Stimulated activated CD4-positive, alpha-beta T cell treated with anti-CD3 and anti-CD28 coated beads, Interleukin-12 subunit alpha, Interleukin-12 subunit beta, amount 100 ng/mL, for 4 hours (primary cell): Measurements from ENCODE around the gene ZNF492.
"Not testable (repeated sequence)": the region's sequence is repeated elsewhere in the genome, so short reads cannot be mapped to it uniquely, and the experiment has no call there.

Source experiments
- DNase-seq: peaks from one replicate; pipeline ENCODE4 v3.0.0-alpha.2; 2020

Gene ZNF492

DNA sequence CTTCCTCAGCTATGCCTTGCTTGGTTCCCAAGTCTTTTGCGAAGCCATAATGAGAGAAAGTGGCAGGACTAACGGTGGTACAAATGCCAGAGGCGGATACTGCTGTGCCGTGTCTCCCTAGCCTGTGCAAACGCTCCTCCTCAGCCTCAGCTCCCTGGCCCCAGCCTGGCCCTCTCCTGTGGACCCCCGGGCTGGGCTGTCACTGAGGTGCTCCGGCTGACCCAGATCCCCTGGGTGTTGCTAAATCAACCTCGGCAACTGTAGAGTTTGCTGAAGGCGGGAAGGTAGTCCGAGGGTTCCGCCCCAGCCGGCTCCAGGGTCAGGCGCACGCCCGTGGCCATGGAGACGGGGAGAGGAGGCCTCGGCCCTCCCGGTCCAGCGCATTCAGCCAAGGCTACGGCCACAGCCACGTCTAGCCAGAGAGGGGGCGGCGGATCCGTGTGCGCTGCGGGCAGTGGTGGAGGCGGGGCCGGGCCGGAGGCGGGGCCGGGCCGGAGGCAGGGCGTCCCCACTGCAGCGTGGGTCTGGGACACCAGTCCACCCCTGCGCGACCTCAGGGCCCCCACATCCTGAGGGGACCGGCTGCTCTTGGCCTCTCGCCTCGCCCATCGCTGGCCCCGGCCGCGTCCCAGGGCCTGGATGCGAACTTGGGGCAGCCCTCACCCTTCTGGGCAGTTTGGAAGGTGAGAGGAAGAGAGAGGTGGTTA, 16.4 kb upstream of the ZNF492 start:
- no peak for DNase-seq

- no peak for DNase-seq
Measured at GRCh38 chr19:22619371-22619770, 14.8 kb upstream of the ZNF492 start.

DNA sequence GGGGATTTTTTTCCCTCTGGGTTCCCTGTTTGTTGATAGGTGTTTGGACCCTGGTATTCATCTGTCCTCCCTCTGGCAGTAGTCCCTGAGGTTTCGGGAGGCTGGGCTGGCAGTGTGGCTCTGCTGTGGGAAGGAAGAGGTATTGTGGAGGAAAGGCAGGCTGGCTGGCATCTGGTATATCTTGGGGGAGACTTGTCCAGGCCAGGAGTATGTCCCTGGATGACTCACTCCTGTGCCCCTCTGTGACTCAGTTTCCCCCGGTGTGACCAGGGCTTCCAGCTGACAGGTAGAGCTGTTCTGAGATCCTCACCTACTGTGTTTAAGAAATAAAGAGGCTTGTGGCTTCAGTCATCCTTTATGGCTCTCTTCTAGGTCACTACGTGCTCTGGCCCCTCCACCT, 14.2 kb upstream of the ZNF492 start:
- DNase-seq, result no peak

GRCh38 chr19:22620401-22620800, 13.7 kb upstream of the ZNF492 start:
- no peak for DNase-seq

DNA sequence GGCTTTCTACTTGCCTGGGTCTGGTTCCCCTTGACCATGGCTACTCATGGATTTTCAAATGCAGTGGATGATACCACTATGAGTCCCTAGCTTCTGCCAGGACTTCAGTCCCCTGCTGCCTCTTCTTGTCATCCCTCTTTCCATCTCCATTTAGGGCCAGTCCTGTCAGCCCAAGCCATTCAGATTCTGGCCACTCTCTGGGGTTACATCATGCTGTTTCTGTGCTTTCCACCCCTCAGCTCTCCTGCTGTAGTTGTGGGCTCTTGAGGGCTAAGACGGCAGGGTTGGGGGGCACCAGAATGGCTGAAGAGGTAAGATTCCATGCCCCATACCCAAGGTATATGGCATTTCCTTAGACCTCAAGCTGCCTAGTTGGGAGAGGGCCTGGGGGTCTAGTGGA, 13.2 kb upstream of the ZNF492 start:
- no peak for DNase-seq

- no peak for DNase-seq
Measured at GRCh38 chr19:22622020-22622419, 12.1 kb upstream of the ZNF492 start.

DNA sequence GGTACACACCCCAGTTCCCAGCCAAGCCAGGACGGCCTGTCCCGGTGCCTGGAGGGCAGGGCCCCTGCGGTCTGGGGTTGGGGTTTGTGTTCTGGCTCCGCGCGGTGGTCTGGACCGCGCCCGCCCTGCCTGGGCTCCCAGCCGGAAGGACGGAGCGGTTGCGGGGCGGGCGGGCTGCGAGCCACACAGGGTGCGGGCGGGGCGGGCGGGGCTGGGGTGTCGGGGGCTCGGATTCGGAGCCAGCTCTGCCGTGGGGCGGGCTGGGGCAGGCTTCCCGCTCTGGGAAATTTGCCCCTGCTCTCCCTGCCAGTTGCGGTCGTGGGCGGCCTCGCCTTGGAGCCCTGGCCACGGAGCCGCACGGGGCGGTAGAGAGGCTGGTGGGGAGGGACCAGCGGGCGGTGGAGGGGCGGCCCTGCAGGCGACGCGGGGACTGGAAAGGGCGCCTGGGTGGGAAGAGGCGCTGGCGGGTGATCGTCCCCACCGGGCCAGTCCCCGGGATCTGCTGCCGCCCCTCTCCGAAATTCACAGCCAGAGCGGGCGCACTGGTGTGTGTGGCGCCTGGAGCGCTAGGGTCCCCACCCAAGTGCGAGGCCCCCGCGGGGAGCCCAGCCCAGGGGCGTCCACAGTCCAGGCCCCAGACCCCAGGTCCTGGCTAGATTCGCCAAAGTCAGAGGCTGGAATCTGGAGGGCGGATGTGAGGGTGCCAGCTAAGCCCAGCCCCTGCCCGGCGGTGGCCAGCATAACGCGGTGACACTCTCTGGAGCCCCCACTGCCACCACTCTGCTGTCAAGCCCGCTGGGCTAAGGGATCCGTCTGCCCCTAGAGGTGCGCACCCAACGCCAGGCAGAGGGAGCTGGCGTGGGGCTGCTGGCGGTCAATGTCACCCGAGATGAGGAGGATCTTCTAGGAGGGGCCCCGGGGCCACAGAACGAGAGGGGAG, 11.0 kb upstream of the ZNF492 start:
- no peak for DNase-seq

- DNase-seq, result no peak
Measured at GRCh38 chr19:22623841-22624221, 10.3 kb upstream of the ZNF492 start.

DNA sequence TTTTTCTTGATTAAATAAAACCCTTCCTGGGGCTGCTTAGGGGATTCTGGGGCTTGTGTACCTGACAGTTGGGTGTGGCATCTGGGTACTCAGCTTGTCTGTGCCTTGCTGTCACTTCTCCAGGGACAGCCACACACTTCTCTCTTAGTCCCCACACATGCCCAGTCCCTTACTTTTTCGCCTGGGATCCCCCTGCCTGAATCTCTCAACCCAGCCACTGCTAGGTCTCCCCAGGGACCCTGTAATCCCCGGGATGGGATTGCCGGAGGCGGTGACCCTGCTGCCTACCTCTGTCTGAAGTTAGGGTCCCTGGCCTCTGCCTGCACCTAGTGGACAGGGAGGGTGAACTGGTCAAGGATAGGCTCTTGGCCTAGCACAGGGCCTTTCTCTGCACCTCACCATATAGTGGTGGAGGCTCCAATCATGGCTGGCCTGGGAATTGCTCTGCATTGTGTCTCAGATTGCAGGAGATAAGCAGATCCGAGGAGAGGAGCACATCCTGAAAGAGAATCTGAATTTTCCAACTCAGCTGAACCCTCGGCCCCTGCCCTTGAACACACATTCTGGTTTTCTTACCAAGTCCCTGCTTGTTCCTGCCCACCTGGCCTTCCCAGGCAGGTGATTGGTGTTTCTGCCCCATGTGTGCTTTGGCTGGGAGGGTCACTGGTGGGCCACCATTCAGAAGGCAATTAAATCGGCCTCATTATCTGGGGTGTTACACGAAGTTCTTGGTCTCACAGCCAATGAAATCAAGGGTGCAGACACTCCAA, 8.7 kb upstream of the ZNF492 start:
- no peak for DNase-seq

GRCh38 chr19:22627526-22627925, 6.6 kb upstream of the ZNF492 start:
- no peak for DNase-seq

DNA sequence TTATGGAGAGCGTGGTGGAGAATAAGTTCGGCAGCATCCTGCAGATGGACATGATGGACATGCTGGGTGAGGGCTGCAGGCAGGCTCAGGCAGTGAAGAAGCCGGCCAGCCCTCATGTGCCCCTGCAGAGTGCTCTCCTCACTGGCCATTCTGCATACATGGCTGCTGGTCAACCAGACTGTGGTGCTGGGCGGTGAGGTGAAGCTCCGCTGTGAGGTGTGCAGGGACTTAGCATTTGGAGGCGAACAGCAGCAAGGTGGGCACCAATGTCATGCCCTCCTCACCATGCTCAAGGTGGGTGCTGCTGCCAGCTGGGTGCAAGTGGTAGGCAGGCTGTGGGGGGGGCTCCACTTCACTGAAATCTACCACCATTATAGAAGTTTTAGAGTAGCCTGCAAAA, 5.7 kb upstream of the ZNF492 start:
- no peak for DNase-seq

GRCh38 chr19:22634450-22634827, 315 bp downstream of the ZNF492 start:
- DNase-seq, result no peak

GRCh38 chr19:22685493-22685892, 51.4 kb downstream of the ZNF492 start:
- not testable (repeated sequence) for DNase-seq

- not testable (repeated sequence) for DNase-seq
Measured at GRCh38 chr19:22702661-22703060, 68.5 kb downstream of the ZNF492 start.

- not testable (repeated sequence) for DNase-seq
Measured at GRCh38 chr19:22703096-22703495, 69.0 kb downstream of the ZNF492 start.

GRCh38 chr19:22708983-22709382, 74.9 kb downstream of the ZNF492 start:
- DNase-seq, result no peak
